ENCODE results near the gene DIAPH2. TPM values are rescaled to one million over a fixed set of nuclear protein-coding genes. Genes with fewer than 3 reads are reported as not detected.

Gene DIAPH2
- total RNA-seq, 3 donors from 2014 or later = 27.4 to 66.4 (median 30.8) TPM

DNA sequence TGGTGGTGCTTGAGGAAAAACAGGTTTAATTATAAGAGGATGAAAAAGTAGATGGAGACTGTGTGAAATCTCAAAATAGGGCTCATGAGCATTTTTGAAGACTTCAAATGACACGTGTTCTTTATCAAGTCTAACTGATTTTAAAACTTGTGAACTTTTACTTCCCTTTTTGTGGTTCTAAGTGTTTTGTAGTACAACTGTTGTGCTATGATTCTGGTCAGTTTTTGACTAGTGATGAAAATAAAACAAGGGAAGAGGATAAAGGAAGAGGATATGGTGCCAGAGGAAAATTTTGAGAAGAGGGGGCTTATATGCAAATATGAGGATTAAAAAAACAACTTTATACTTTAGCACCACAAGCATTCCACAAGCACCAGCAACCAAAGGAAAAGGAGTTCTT lies 843.1 kb downstream of the DIAPH2 start:
- intact Hi-C loops (cut with DNase I; ENCODE audit: low total_unique reads) = no loop called here
- Histone ChIP-seq H3K36me3 (no peaks in the 10 kb centered on the region), H3K27ac (no peak overlapping the region), H3K4me3 (no peak overlapping the region), H3K4me1 (no peaks in the 10 kb centered on the region), H3K9me3 (peaks cover 14 to 35% of the 10 kb centered on the region in 2 donors), H3K27me3 (peaks cover 0 to 15% of the 10 kb centered on the region in 2 donors)
- no peak for DNase-seq (ENCODE audit: low spot score in 2 of 2)
- TF ChIP-seq POLR2A (IDR thresholded peaks at IDR 0.05) (no peak), POLR2AphosphoS5 (IDR thresholded peaks at IDR 0.05) (no peak)
- TF ChIP-seq, protein P1, sequence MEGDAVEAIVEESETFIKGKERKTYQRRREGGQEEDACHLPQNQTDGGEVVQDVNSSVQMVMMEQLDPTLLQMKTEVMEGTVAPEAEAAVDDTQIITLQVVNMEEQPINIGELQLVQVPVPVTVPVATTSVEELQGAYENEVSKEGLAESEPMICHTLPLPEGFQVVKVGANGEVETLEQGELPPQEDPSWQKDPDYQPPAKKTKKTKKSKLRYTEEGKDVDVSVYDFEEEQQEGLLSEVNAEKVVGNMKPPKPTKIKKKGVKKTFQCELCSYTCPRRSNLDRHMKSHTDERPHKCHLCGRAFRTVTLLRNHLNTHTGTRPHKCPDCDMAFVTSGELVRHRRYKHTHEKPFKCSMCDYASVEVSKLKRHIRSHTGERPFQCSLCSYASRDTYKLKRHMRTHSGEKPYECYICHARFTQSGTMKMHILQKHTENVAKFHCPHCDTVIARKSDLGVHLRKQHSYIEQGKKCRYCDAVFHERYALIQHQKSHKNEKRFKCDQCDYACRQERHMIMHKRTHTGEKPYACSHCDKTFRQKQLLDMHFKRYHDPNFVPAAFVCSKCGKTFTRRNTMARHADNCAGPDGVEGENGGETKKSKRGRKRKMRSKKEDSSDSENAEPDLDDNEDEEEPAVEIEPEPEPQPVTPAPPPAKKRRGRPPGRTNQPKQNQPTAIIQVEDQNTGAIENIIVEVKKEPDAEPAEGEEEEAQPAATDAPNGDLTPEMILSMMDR (IDR thresholded peaks at IDR 0.05) = no peak

DNA sequence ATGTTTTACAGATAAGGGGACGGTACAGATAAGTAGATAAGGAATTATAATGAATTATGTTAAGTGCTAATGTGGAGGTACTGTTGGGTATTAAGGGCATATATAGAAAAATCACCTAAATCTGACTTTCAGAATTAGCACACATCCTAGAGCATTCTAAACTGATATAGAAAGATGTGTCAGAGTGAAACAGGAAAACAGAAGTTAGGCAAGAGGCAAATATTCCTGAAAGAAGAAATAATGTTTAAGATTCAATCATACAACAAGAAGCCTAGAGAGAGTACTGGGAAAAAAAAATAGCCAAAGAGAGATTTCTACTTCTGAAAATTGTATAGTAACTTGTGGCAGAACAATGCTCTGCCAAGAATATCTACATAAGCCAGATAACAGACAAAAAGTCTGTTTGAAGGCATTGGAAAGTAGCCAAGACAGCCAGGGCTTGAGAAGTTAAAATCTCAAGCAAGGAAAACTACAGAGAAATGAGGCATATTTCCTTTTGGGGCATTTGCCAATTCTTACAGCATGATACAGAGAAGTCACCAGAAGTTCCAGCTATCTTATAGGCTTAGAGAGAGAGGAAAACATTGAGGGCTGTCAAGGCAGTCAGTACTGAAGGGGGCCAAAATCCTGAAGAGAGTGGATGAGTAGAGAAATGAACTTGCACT lies 845.0 kb downstream of the DIAPH2 start:
- no peaks in the 10 kb centered on the region for H3K36me3 ChIP-seq
- no peaks in the 10 kb centered on the region for H3K4me1 ChIP-seq
- no peak for TF ChIP-seq POLR2A (IDR thresholded peaks at IDR 0.05)
- no peak for TF ChIP-seq POLR2AphosphoS5 (IDR thresholded peaks at IDR 0.05)
- TF ChIP-seq, protein P1 (IDR thresholded peaks at IDR 0.05) = no peak
- intact Hi-C loops (cut with DNase I; ENCODE audit: low total_unique reads) = no loop called here
- H3K27me3 ChIP-seq = peaks cover 0 to 4% of the 10 kb centered on the region in 2 donors
- H3K27ac ChIP-seq = no peak overlapping the region
- no peak overlapping the region for H3K4me3 ChIP-seq
- DNase-seq (ENCODE audit: low spot score in 2 of 2) = no peak
- H3K9me3 ChIP-seq = peaks cover 14 to 35% of the 10 kb centered on the region in 2 donors

DNA sequence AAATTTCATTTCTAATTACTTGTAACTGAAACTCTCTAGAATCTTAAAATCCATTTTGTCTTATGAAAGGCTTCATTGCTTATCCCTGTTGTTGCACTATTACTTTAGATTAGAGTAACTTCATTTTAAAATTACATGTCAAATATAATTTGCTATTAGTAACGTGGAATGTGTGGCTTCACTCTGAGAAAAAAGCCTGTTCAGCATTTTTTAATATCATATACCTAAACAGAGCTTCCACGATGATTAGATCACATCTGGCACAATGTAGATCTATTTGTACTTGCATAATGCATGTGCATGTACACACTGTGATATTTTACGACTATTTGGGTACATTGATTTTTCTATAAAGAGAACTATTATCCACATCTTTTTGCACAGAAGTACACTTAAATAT lies 847.2 kb downstream of the DIAPH2 start:
- Histone ChIP-seq H3K27me3 (peaks cover 0 to 4% of the 10 kb centered on the region in 2 donors), H3K4me1 (no peaks in the 10 kb centered on the region), H3K4me3 (no peak overlapping the region), H3K27ac (no peak overlapping the region), H3K36me3 (no peaks in the 10 kb centered on the region), H3K9me3 (peaks cover 14 to 35% of the 10 kb centered on the region in 2 donors)
- TF ChIP-seq, protein P1 (IDR thresholded peaks at IDR 0.05) = no peak
- TF ChIP-seq POLR2AphosphoS5 (IDR thresholded peaks at IDR 0.05) (no peak), POLR2A (IDR thresholded peaks at IDR 0.05) (no peak)
- no peak for DNase-seq (ENCODE audit: low spot score in 2 of 2)
- intact Hi-C loops (cut with DNase I; ENCODE audit: low total_unique reads) = no loop called here

DNA sequence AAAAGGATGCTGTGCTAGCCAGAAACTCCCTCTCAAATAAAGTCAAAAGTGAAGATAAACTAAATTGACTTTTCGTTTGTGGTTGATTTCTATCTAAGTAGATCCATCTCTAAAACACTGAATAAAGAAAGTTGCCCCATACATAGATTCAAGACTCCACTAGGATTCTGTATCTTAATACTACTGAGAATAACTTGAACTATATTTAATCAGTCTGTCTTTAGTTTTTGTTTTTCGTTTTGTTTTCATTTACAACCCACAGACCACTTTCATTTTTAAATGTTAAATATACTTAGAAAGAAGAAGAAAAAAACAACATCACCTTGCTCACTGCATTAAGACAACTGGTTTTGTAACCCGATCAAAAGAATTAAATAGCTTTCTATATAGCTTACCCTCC lies 854.1 kb downstream of the DIAPH2 start:
- no peak overlapping the region for H3K27ac ChIP-seq
- H3K9me3 ChIP-seq = no peaks in the 10 kb centered on the region
- TF ChIP-seq, protein P1 (IDR thresholded peaks at IDR 0.05) = no peak
- TF ChIP-seq POLR2A (IDR thresholded peaks at IDR 0.05) = no peak
- no peak for DNase-seq (ENCODE audit: low spot score in 2 of 2)
- H3K36me3 ChIP-seq = no peaks in the 10 kb centered on the region
- H3K27me3 ChIP-seq = peaks cover 0 to 8% of the 10 kb centered on the region in 2 donors
- no peaks in the 10 kb centered on the region for H3K4me1 ChIP-seq
- intact Hi-C loops (cut with DNase I; ENCODE audit: low total_unique reads) = no loop called here
- no peak overlapping the region for H3K4me3 ChIP-seq

DNA sequence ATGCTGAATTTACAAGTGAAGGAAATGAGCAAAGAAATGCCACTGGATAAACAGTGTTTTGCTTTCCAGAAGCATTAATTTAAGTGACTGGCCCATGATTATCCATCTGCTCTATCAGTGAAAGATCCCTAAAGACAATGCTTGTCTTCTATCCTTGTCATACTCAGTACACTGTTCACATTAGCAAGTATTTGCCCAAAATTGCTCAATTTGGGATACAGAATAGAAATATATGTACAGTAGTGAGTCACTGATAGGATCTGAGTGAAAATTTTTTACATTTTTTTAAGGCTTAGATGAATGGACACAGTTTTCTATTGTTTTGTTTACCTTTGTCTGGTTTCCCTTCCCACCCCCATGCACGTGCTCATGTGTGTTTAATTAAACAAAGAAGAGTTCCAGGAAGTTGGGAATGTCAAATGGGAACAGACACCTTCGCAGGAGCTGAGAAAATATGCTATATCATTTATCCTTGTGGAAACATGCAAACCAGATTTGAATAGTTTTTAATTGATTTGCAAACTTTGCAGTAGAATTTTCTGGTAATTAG lies 855.4 kb downstream of the DIAPH2 start:
- no peak for TF ChIP-seq POLR2A (IDR thresholded peaks at IDR 0.05)
- TF ChIP-seq, protein P1 (IDR thresholded peaks at IDR 0.05) = no peak
- no peak overlapping the region for H3K4me3 ChIP-seq
- H3K27ac ChIP-seq = no peak overlapping the region
- peaks cover 0 to 8% of the 10 kb centered on the region in 2 donors for H3K27me3 ChIP-seq
- intact Hi-C loops (cut with DNase I; ENCODE audit: low total_unique reads) = no loop called here
- H3K36me3 ChIP-seq = no peaks in the 10 kb centered on the region
- H3K4me1 ChIP-seq = no peaks in the 10 kb centered on the region
- no peaks in the 10 kb centered on the region for H3K9me3 ChIP-seq
- DNase-seq (ENCODE audit: low spot score in 2 of 2) = no peak

Measured in breast epithelium (tissue), 4 donors.